ENCODE results near the gene FAAP100. TPM values are rescaled to one million over a fixed set of nuclear protein-coding genes. Genes with fewer than 3 reads are reported as not detected.

Gene FAAP100
- total RNA-seq, 6 donors from 2014 or later = 22.0 to 70.2 (median 32.5) TPM

- H3K27me3 ChIP-seq = peaks cover 0 to 3% (median under 1%) of the 10 kb centered on the region in 4 donors
- no peaks in the 10 kb centered on the region for H3K36me3 ChIP-seq
- no peak for DNase-seq
- no peak overlapping the region for H3K27ac ChIP-seq
- WGBS, 2 donors = 95 to 100% methylated on average over 5 to 6 of the region's 6 CpGs
- no peak for ATAC-seq (ENCODE audit: low FRiP score in 2 of 2)
- TF ChIP-seq POLR2A (IDR thresholded peaks at IDR 0.05) (no peak), EP300 (IDR thresholded peaks at IDR 0.05) (no peak), CTCF (IDR thresholded peaks at IDR 0.05) (no peak), POLR2AphosphoS5 (IDR thresholded peaks at IDR 0.05) (no peak)
- no peak overlapping the region for H3K4me3 ChIP-seq
- H3K4me1 ChIP-seq = peaks cover 3 to 11% (median 8%) of the 10 kb centered on the region in 4 donors
- H3K9me3 ChIP-seq = no peaks in the 10 kb centered on the region
These were observed 22.7 kb downstream of the FAAP100 start for GRCh38 chr17:81529437-81529803.

DNA sequence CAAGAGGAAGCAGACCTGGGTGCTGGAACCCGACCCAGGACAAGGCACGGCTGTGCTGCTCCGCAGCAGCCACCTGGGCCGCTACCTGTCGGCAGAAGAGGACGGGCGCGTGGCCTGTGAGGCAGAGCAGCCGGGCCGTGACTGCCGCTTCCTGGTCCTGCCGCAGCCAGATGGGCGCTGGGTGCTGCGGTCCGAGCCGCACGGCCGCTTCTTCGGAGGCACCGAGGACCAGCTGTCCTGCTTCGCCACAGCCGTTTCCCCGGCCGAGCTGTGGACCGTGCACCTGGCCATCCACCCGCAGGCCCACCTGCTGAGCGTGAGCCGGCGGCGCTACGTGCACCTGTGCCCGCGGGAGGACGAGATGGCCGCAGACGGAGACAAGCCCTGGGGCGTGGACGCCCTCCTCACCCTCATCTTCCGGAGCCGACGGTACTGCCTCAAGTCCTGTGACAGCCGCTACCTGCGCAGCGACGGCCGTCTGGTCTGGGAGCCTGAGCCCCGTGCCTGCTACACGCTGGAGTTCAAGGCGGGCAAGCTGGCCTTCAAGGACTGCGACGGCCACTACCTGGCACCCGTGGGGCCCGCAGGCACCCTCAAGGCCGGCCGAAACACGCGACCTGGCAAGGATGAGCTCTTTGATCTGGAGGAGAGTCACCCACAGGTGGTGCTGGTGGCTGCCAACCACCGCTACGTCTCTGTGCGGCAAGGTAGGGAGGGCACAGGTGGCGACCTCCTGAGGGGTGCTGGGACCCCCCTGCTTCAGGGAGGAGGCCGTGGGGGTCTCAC lies 23.3 kb downstream of the FAAP100 start:
- H3K36me3 ChIP-seq = no peaks in the 10 kb centered on the region
- 87 to 89% methylated on average over 25 to 43 of the region's 62 CpGs for WGBS, 2 donors
- DNase-seq (peak in 1 of 2 donors; percentile 81), ATAC-seq (ENCODE audit: low FRiP score in 2 of 2) (no peak)
- H3K4me3 ChIP-seq = no peak overlapping the region
- peaks cover 0 to 6% (median 2%) of the 10 kb centered on the region in 4 donors for H3K27me3 ChIP-seq
- H3K4me1 ChIP-seq = peaks cover 3 to 11% (median 8%) of the 10 kb centered on the region in 4 donors
- H3K9me3 ChIP-seq = no peaks in the 10 kb centered on the region
- no peak overlapping the region for H3K27ac ChIP-seq
- TF ChIP-seq POLR2A (IDR thresholded peaks at IDR 0.05) (no peak), EP300 (IDR thresholded peaks at IDR 0.05) (no peak), CTCF (IDR thresholded peaks at IDR 0.05) (no peak), POLR2AphosphoS5 (IDR thresholded peaks at IDR 0.05) (no peak)

- 38% methylated on average over 17 of the region's 20 CpGs; no CpG with 5 or more reads in 1 of the 2 donors for WGBS, 2 donors
These were observed 23.8 kb downstream of the FAAP100 start for GRCh38 chr17:81528384-81528650.

GRCh38 chr17:81527591-81528383 lies 24.4 kb downstream of the FAAP100 start, which contains the start of gene FSCN2:
Gene FSCN2 (plus strand): TSS chr17:81528377. CDS start chr17:81528532, 155 bp downstream.
- no peak for TF ChIP-seq EP300 (IDR thresholded peaks at IDR 0.05)
- TF ChIP-seq CTCF (IDR thresholded peaks at IDR 0.05) = peak in 3 of 6 experiments; percentile 18 to 60 (median 40)
- no peak for TF ChIP-seq POLR2AphosphoS5 (IDR thresholded peaks at IDR 0.05)
- peaks cover 0 to 10% (median 4%) of the 10 kb centered on the region in 4 donors for H3K27me3 ChIP-seq
- peak in 1 of 2 donors; percentile 88 for DNase-seq
- H3K4me3 ChIP-seq = peak within 1 kb of the TSS in 1 of 4 donors; percentile 7
- ATAC-seq (ENCODE audit: low FRiP score in 2 of 2) = peak; percentile 48 to 54
- WGBS, 2 donors = 23 to 44% methylated on average over 31 to 39 of the region's 42 CpGs
- no peaks in the 10 kb centered on the region for H3K9me3 ChIP-seq
- peaks cover 3 to 18% (median 8%) of the 10 kb centered on the region in 4 donors for H3K4me1 ChIP-seq
- H3K36me3 ChIP-seq = no peaks in the 10 kb centered on the region
- no peak within 1 kb of the TSS for H3K27ac ChIP-seq

More at GRCh38 chr17:81528384-81528650, 23.8 kb downstream of the FAAP100 start:
- ATAC-seq (ENCODE audit: low FRiP score in 2 of 2) (no peak), DNase-seq (peak in 1 of 2 donors; percentile 79)
- Histone ChIP-seq H3K4me1 (peaks cover 3 to 16% (median 8%) of the 10 kb centered on the region in 4 donors), H3K9me3 (no peaks in the 10 kb centered on the region), H3K36me3 (no peaks in the 10 kb centered on the region), H3K27ac (no peak overlapping the region), H3K4me3 (peak overlapping the region in 1 of 4 donors; percentile 7), H3K27me3 (peaks cover 0 to 10% (median 4%) of the 10 kb centered on the region in 4 donors)
- TF ChIP-seq EP300 (IDR thresholded peaks at IDR 0.05) = no peak
- no peak for TF ChIP-seq CTCF (IDR thresholded peaks at IDR 0.05)
- no peak for TF ChIP-seq POLR2A (IDR thresholded peaks at IDR 0.05)
- no peak for TF ChIP-seq POLR2AphosphoS5 (IDR thresholded peaks at IDR 0.05)

Measured in upper lobe of left lung (tissue), 6 donors.